ENCODE measurements around the gene HSD17B8.

HSD17B8 gene

GRCh38 chr6:33163540-33163939, 40.9 kb upstream of the HSD17B8 start:
- no peak for DNase-seq (ENCODE audit: low read depth)
- TF ChIP-seq, protein P1, sequence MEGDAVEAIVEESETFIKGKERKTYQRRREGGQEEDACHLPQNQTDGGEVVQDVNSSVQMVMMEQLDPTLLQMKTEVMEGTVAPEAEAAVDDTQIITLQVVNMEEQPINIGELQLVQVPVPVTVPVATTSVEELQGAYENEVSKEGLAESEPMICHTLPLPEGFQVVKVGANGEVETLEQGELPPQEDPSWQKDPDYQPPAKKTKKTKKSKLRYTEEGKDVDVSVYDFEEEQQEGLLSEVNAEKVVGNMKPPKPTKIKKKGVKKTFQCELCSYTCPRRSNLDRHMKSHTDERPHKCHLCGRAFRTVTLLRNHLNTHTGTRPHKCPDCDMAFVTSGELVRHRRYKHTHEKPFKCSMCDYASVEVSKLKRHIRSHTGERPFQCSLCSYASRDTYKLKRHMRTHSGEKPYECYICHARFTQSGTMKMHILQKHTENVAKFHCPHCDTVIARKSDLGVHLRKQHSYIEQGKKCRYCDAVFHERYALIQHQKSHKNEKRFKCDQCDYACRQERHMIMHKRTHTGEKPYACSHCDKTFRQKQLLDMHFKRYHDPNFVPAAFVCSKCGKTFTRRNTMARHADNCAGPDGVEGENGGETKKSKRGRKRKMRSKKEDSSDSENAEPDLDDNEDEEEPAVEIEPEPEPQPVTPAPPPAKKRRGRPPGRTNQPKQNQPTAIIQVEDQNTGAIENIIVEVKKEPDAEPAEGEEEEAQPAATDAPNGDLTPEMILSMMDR (IDR thresholded peaks at IDR 0.05; ENCODE audit: insufficient read depth, low read depth, low read length, missing control alignments): no peak
- H3K4me3 ChIP-seq (ENCODE audit: low read length): no peak overlapping the region

GRCh38 chr6:33164176-33164575, 40.3 kb upstream of the HSD17B8 start:
- TF ChIP-seq, protein P1 (IDR thresholded peaks at IDR 0.05; ENCODE audit: insufficient read depth, low read depth, low read length, missing control alignments): no peak
- DNase-seq (ENCODE audit: low read depth): no peak
- no peak overlapping the region for H3K4me3 ChIP-seq (ENCODE audit: low read length)

- H3K4me3 ChIP-seq (ENCODE audit: low read length): no peak overlapping the region
- no peak for DNase-seq (ENCODE audit: low read depth)
- TF ChIP-seq, protein P1 (IDR thresholded peaks at IDR 0.05; ENCODE audit: insufficient read depth, low read depth, low read length, missing control alignments): no peak
Observed at GRCh38 chr6:33164665-33165373, 39.6 kb upstream of the HSD17B8 start.

DNA sequence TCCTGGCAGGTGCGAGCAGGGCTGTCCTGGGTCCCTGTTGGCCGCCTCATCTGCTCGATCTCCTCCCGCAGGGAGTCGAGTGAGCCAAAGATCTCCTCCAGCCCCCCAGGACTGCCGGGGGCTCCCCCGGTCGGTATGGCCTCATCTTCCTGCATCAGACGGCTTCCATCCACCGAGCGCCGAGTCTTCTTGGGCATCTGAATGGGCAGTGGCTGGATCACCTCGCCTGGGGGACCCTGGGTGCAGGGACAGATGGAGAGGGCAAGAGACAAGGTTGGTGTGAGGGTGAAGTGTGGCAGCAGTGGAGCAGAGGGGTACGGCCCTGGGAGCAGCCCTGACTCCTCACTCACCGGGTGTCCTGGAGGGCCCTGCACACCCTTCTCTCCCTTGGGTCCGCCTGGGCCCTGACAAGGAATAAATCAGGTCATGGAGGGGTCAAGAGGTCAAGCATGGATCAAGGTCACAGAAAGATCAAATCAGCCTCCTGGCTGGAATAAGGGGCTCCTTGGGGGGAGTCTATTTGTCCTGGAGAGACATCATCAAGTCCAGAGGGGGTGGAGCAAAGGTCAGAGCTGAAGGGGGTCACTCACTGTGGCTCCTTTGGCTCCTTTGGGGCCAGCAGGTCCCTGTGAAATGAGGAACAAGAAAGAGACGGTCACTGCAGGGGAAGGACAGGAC, 38.7 kb upstream of the HSD17B8 start:
- TF ChIP-seq, protein P1 (IDR thresholded peaks at IDR 0.05; ENCODE audit: insufficient read depth, low read depth, low read length, missing control alignments): no peak
- DNase-seq (ENCODE audit: low read depth): no peak
- H3K4me3 ChIP-seq (ENCODE audit: low read length): no peak overlapping the region

- H3K4me3 ChIP-seq (ENCODE audit: low read length): no peak overlapping the region
- TF ChIP-seq, protein P1 (IDR thresholded peaks at IDR 0.05; ENCODE audit: insufficient read depth, low read depth, low read length, missing control alignments): no peak
- DNase-seq (ENCODE audit: low read depth): no peak
Observed at GRCh38 chr6:33166363-33166762, 38.1 kb upstream of the HSD17B8 start.

DNA sequence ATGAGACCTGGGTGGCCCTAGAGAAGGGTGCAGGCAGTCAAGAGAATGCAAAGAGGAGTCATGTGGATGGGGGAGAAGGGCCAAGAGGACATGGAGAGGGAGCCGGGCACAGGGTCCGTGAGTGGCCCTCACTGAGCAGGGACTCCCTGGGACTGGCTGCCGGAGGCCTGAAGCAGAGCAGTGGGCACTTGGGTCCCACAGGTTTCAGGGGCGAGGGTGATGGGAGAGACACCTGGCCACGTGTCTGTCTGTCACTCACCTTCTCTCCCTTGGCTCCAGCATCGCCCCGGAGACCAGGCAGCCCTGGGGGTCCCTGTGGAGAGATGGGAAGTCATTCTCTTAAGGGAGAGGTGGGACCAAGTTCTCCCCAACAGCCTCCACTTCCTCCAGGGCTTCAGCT, 37.6 kb upstream of the HSD17B8 start:
- TF ChIP-seq, protein P1 (IDR thresholded peaks at IDR 0.05; ENCODE audit: insufficient read depth, low read depth, low read length, missing control alignments): no peak
- DNase-seq (ENCODE audit: low read depth): no peak
- H3K4me3 ChIP-seq (ENCODE audit: low read length): no peak overlapping the region

All from epithelial cell of esophagus (primary cell).